ENCODE data around the gene SLX4IP. TPM values are rescaled to one million over a fixed set of nuclear protein-coding genes. Genes with fewer than 3 reads are reported as not detected.

The SLX4IP gene
- total and polyA plus RNA-seq, 2 of the 13 experiments (the other 11 are each of a cell fraction or from before 2014, with no cell fraction given), result 3.6 to 7.3 TPM

DNA sequence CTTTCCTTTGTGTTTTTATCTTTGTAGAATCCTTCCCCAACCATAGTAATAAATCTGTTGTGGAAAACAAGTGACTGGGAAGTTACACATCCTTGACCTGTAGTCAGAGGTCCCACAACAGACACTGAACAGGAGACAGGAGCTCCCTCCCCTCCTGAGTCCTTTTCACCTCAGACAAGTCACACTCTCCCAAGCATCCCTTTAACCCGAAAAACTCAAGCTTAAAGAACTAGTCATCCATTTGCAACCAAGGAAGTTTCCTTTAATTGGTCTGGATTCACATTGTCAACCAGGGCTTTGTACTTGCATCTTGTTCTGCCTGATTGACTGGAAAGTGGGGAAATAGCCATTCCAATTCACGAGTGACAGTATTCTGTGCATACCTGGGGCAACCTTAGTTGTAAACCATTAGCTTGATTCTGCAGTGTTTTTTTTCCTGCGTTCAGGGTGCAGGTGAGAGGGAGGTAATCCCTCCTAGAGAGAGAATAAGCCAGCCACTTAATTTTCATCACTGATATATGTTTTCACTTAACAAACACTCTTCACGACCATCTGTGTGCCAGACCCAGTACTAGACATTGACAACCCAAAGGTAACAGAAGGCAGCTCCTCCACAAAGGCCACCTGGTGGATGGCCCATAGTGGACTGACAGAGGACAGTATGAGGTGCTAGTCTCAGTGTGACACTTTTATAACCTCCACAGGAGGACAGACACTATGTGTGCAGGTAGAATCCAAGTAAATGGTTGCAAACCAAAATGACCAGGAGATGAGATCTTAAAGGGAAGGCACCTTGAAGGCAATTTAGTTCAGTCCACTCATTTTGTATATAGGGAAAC lies 112.4 kb downstream of the SLX4IP start (continued):
- no peak for TF ChIP-seq NR2F6 (IDR thresholded peaks at IDR 0.05)
- TF ChIP-seq NR2F6 (CRISPR knock-in tag; IDR thresholded peaks at IDR 0.05), result no peak
- no peak for TF ChIP-seq KLF11 (CRISPR knock-in tag; IDR thresholded peaks at IDR 0.05)
- TF ChIP-seq, protein P1, sequence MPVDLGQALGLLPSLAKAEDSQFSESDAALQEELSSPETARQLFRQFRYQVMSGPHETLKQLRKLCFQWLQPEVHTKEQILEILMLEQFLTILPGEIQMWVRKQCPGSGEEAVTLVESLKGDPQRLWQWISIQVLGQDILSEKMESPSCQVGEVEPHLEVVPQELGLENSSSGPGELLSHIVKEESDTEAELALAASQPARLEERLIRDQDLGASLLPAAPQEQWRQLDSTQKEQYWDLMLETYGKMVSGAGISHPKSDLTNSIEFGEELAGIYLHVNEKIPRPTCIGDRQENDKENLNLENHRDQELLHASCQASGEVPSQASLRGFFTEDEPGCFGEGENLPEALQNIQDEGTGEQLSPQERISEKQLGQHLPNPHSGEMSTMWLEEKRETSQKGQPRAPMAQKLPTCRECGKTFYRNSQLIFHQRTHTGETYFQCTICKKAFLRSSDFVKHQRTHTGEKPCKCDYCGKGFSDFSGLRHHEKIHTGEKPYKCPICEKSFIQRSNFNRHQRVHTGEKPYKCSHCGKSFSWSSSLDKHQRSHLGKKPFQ (CRISPR knock-in tag; IDR thresholded peaks at IDR 0.05; ENCODE audit: insufficient replicate concordance), result no peak
- no peak for TF ChIP-seq GPBP1L1 (CRISPR knock-in tag; IDR thresholded peaks at IDR 0.05)
- no peak for TF ChIP-seq MAFK (conservative IDR thresholded peaks at IDR 0.05 in 1 of 2, IDR thresholded peaks at IDR 0.05 in 1 of 2; ENCODE audit: low read length in 2 of 2)
- no peak for TF ChIP-seq ZNF251 (CRISPR knock-in tag; IDR thresholded peaks at IDR 0.05)
- TF ChIP-seq, protein P2, sequence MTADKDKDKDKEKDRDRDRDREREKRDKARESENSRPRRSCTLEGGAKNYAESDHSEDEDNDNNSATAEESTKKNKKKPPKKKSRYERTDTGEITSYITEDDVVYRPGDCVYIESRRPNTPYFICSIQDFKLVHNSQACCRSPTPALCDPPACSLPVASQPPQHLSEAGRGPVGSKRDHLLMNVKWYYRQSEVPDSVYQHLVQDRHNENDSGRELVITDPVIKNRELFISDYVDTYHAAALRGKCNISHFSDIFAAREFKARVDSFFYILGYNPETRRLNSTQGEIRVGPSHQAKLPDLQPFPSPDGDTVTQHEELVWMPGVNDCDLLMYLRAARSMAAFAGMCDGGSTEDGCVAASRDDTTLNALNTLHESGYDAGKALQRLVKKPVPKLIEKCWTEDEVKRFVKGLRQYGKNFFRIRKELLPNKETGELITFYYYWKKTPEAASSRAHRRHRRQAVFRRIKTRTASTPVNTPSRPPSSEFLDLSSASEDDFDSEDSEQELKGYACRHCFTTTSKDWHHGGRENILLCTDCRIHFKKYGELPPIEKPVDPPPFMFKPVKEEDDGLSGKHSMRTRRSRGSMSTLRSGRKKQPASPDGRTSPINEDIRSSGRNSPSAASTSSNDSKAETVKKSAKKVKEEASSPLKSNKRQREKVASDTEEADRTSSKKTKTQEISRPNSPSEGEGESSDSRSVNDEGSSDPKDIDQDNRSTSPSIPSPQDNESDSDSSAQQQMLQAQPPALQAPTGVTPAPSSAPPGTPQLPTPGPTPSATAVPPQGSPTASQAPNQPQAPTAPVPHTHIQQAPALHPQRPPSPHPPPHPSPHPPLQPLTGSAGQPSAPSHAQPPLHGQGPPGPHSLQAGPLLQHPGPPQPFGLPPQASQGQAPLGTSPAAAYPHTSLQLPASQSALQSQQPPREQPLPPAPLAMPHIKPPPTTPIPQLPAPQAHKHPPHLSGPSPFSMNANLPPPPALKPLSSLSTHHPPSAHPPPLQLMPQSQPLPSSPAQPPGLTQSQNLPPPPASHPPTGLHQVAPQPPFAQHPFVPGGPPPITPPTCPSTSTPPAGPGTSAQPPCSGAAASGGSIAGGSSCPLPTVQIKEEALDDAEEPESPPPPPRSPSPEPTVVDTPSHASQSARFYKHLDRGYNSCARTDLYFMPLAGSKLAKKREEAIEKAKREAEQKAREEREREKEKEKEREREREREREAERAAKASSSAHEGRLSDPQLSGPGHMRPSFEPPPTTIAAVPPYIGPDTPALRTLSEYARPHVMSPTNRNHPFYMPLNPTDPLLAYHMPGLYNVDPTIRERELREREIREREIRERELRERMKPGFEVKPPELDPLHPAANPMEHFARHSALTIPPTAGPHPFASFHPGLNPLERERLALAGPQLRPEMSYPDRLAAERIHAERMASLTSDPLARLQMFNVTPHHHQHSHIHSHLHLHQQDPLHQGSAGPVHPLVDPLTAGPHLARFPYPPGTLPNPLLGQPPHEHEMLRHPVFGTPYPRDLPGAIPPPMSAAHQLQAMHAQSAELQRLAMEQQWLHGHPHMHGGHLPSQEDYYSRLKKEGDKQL (CRISPR knock-in tag; IDR thresholded peaks at IDR 0.05; ENCODE audit: low read depth), result no peak
- TF ChIP-seq HIVEP1 (CRISPR knock-in tag; IDR thresholded peaks at IDR 0.05), result no peak
- no peak for TF ChIP-seq ZNF225 (CRISPR knock-in tag; IDR thresholded peaks at IDR 0.05)
- no peak for TF ChIP-seq CBFB (CRISPR knock-in tag; IDR thresholded peaks at IDR 0.05)
- no peak for TF ChIP-seq ZNF17 (CRISPR knock-in tag; IDR thresholded peaks at IDR 0.05)
- no peak for TF ChIP-seq CREBL2 (CRISPR knock-in tag; IDR thresholded peaks at IDR 0.05; ENCODE audit: borderline replicate concordance)
- no peak for TF ChIP-seq NFIC (IDR thresholded peaks at IDR 0.05; ENCODE audit: low read length)
- no peak for TF ChIP-seq HNRNPH1 (optimal IDR thresholded peaks at IDR 0.05; ENCODE audit: low read depth, low read length)
- no peak for TF ChIP-seq ZNF10 (CRISPR knock-in tag; IDR thresholded peaks at IDR 0.05; ENCODE audit: borderline replicate concordance, low read depth)
- TF ChIP-seq ZSCAN22 (CRISPR knock-in tag; IDR thresholded peaks at IDR 0.05), result no peak
- TF ChIP-seq ZNF430 (CRISPR knock-in tag; IDR thresholded peaks at IDR 0.05), result no peak
- 0 out of 2 replicates have a peak, but pooled peaks have one; percentile 69 for TF ChIP-seq TEAD2 (CRISPR knock-in tag; IDR thresholded peaks at IDR 0.05)
- TF ChIP-seq PHF21A (CRISPR knock-in tag; IDR thresholded peaks at IDR 0.05), result no peak
- no peak for TF ChIP-seq ZNF83 (CRISPR knock-in tag; IDR thresholded peaks at IDR 0.05; ENCODE audit: borderline replicate concordance)
- TF ChIP-seq PHF8 (CRISPR knock-in tag; IDR thresholded peaks at IDR 0.05), result no peak
- TF ChIP-seq ZNF326 (CRISPR knock-in tag; IDR thresholded peaks at IDR 0.05; ENCODE audit: borderline replicate concordance), result no peak
